Islet of Langerhans (tissue), 1 donor: ENCODE measurements around the gene OR6K6.

ENCODE experiments used
- FAIRE-seq: peaks from one replicate; lab custom pipeline; 2011; peaks lifted over from hg19 to GRCh38; lab: Jason Lieb, UNC

The OR6K6 gene

GRCh38 chr1:158801396-158801795, 46.9 kb downstream of the OR6K6 start:
- no peak for FAIRE-seq

- FAIRE-seq, result no peak
Measured at GRCh38 chr1:158803678-158804077, 49.2 kb downstream of the OR6K6 start.
